IMR-90 (cell line): ENCODE results near the gene RASAL1. TPM values are rescaled to one million over a fixed set of nuclear protein-coding genes. Genes with fewer than 3 reads are reported as not detected.

Source experiments
- ATAC-seq: fragments of 200-7000 bp; cut with Tn5 transposase; 2 replicates; pipeline ENCODE4 v1.9.1; 2020; ENCODE audit warnings: low read depth, mild to moderate bottlenecking, moderate library complexity
- BruUV-seq: library from RNA; stranded (reverse); fragments of 400-500 nt; replicated peaks from 2 replicates; lab custom pipeline; 2021; lab: Mats Ljungman, UMichigan
- CTCF ChIA-PET: fragments of 300-600 bp; formaldehyde crosslinking; extraction: SDS; loops from one replicate; lab custom pipeline; 2021; ENCODE audit warnings: antibody characterized with exemption; lab: Yijun Ruan, JAX
- POLR2A ChIA-PET: fragments of 300-600 bp; sonication (Branson Sonifier 250); formaldehyde crosslinking; loops from one replicate; lab custom pipeline; 2022; ENCODE audit warnings: antibody characterized with exemption; ENCODE audit not compliant: unreplicated experiment; lab: Charles Lee
- DNase-seq: peaks from one replicate; pipeline ENCODE4 v3.0.0; 2013
- H2AFZ ChIP-seq: replicated peaks from 2 replicates; pipeline ENCODE3; 2013; ENCODE audit warnings: low read length, mild to moderate bottlenecking; ENCODE audit not compliant: poor library complexity
- H2AK5ac ChIP-seq: 2 replicates; pipeline ENCODE4 v1.6.1; 2013; ENCODE audit warnings: low read depth, low read length, inconsistent platforms
- H2AK9ac ChIP-seq: replicated peaks from 2 replicates; pipeline ENCODE3; 2013; ENCODE audit warnings: mild to moderate bottlenecking, low read depth, low read length, moderate library complexity; ENCODE audit not compliant: poor library complexity
- H2BK120ac ChIP-seq: 2 replicates; pipeline ENCODE4 v1.6.1; 2013; ENCODE audit warnings: low read depth, low read length, inconsistent platforms
- H2BK15ac ChIP-seq: 3 replicates; pipeline ENCODE4 v1.6.1; 2013; ENCODE audit warnings: low read depth, low read length, inconsistent platforms
- H2BK20ac ChIP-seq: 2 replicates; pipeline ENCODE4 v1.6.1; 2013; ENCODE audit warnings: low read depth, mild to moderate bottlenecking, inconsistent platforms, low read length, moderate library complexity
- H2BK5ac ChIP-seq: 2 replicates; pipeline ENCODE4 v1.6.1; 2013; ENCODE audit warnings: mild to moderate bottlenecking, low read depth, low read length, inconsistent platforms; ENCODE audit not compliant: poor library complexity, severe bottlenecking
- H3K14ac ChIP-seq: replicated peaks from 2 replicates; pipeline ENCODE4 v1.6.1; 2013; ENCODE audit warnings: low read depth, low read length, inconsistent platforms
- H3K18ac ChIP-seq: 2 replicates; pipeline ENCODE4 v1.6.1; 2013; ENCODE audit warnings: low read depth, low read length, control low read depth
- H3K23ac ChIP-seq: 2 replicates; pipeline ENCODE4 v1.6.1; 2013; ENCODE audit warnings: low read depth, low read length, inconsistent platforms
- H3K27ac ChIP-seq: 2 replicates; pipeline ENCODE4 v1.5.1; 2013; ENCODE audit warnings: mild to moderate bottlenecking, control low read depth, low read length; ENCODE audit not compliant: insufficient read depth
- H3K27me3 ChIP-seq: 2 replicates; pipeline ENCODE4 v1.6.1; 2013; ENCODE audit warnings: low read length; ENCODE audit not compliant: control insufficient read depth, insufficient read depth
- H3K36me3 ChIP-seq: 2 replicates; pipeline ENCODE4 v1.6.1; 2013; ENCODE audit warnings: low read length, mixed read lengths; ENCODE audit not compliant: control insufficient read depth, insufficient read depth
- H3K4ac ChIP-seq: 2 replicates; pipeline ENCODE4 v1.6.1; 2013; ENCODE audit warnings: low read depth, low read length, inconsistent platforms
- H3K4me1 ChIP-seq: 2 replicates; pipeline ENCODE4 v1.6.1; 2013; ENCODE audit warnings: low read length, mixed read lengths; ENCODE audit not compliant: control insufficient read depth, insufficient read depth
- H3K4me2 ChIP-seq: 2 replicates; pipeline ENCODE4 v1.6.1; 2013; ENCODE audit warnings: low read depth, mild to moderate bottlenecking, control low read depth, low read length, moderate library complexity
- H3K4me3 ChIP-seq: 2 replicates; pipeline ENCODE4 v1.5.1; 2013; ENCODE audit warnings: low read depth, mild to moderate bottlenecking, control low read depth, low read length, moderate library complexity; ENCODE audit not compliant: insufficient read depth
- H3K56ac ChIP-seq: 2 replicates; pipeline ENCODE4 v1.6.1; 2013; ENCODE audit warnings: low read length, inconsistent platforms; ENCODE audit not compliant: insufficient read depth; ENCODE audit errors: extremely low read depth
- H3K79me1 ChIP-seq, 2 experiments: 2 replicates each; pipeline ENCODE4 v1.6.1; 2013; ENCODE audit warnings: low read length in 2 of 2, inconsistent platforms in 1 of 2, low read depth in 1 of 2
- H3K9ac ChIP-seq: 2 replicates; pipeline ENCODE4 v1.6.1; 2013; ENCODE audit warnings: low read depth, low read length, control low read depth
- H3K9me1 ChIP-seq: 2 replicates; pipeline ENCODE4 v1.6.1; 2013; ENCODE audit warnings: low read length, inconsistent platforms; ENCODE audit not compliant: insufficient read depth
- H3K9me3 ChIP-seq: 2 replicates; pipeline ENCODE4 v1.6.1; 2013; ENCODE audit warnings: low read length; ENCODE audit not compliant: control insufficient read depth, insufficient read depth
- H4K20me1 ChIP-seq: 2 replicates; pipeline ENCODE4 v1.6.1; 2013; ENCODE audit warnings: low read length, inconsistent platforms; ENCODE audit not compliant: insufficient read depth
- H4K5ac ChIP-seq: 2 replicates; pipeline ENCODE4 v1.6.1; 2013; ENCODE audit warnings: mild to moderate bottlenecking, low read depth, low read length, control low read depth
- H4K8ac ChIP-seq, 2 experiments: 2 replicates each; pipeline ENCODE4 v1.6.1; 2013; ENCODE audit warnings: low read depth in 2 of 2, low read length in 2 of 2, control low read depth in 1 of 2, inconsistent platforms in 1 of 2
- H4K91ac ChIP-seq: 2 replicates; pipeline ENCODE4 v1.6.1; 2013; ENCODE audit warnings: low read depth, low read length, inconsistent platforms; ENCODE audit not compliant: insufficient read depth
- BHLHE40 ChIP-seq: fragments of 150-350 bp; IDR thresholded peaks from 2 replicates; pipeline ENCODE4 v1.6.1; 2016; ENCODE audit warnings: mild to moderate bottlenecking, low read depth, low read length
- CEBPB ChIP-seq: IDR thresholded peaks from 2 replicates; pipeline ENCODE4 v1.6.1; 2012; ENCODE audit warnings: low read depth, low read length, improper control_type of control experiment
- CTCF ChIP-seq: conservative IDR thresholded peaks from 2 replicates; pipeline ENCODE4 v1.5.1; 2012; ENCODE audit warnings: mild to moderate bottlenecking, low read depth, low read length, improper control_type of control experiment
- ELK1 ChIP-seq: fragments of 150-350 bp; IDR thresholded peaks from 2 replicates; pipeline ENCODE4 v1.6.1; 2016; ENCODE audit warnings: low read depth, mild to moderate bottlenecking, low read length, moderate library complexity, borderline replicate concordance
- MAFK ChIP-seq: IDR thresholded peaks from 2 replicates; pipeline ENCODE4 v1.6.1; 2012; ENCODE audit warnings: low read depth, low read length, improper control_type of control experiment
- MAZ ChIP-seq: IDR thresholded peaks from 2 replicates; pipeline ENCODE4 v1.6.1; 2012; ENCODE audit warnings: low read depth, mild to moderate bottlenecking, low read length, improper control_type of control experiment, moderate library complexity, borderline replicate concordance
- RAD21 ChIP-seq: IDR thresholded peaks from 2 replicates; pipeline ENCODE4 v1.6.1; 2012; ENCODE audit warnings: low read length, improper control_type of control experiment
- RCOR1 ChIP-seq: IDR thresholded peaks from 2 replicates; pipeline ENCODE4 v1.6.1; 2012; ENCODE audit warnings: mild to moderate bottlenecking, low read length, improper control_type of control experiment; ENCODE audit not compliant: insufficient replicate concordance
- RFX5 ChIP-seq: IDR thresholded peaks from 2 replicates; pipeline ENCODE4 v1.8.0; 2012; ENCODE audit warnings: low read depth, mild to moderate bottlenecking, low read length, moderate library complexity
- USF2 ChIP-seq: fragments of 150-350 bp; IDR thresholded peaks from 2 replicates; pipeline ENCODE4 v1.6.1; 2017; ENCODE audit warnings: mild to moderate bottlenecking, antibody characterized with exemption, low read length, low read depth
- WGBS, 2 experiments: methylation state at CpG; one replicate each; pipeline versions ENCODE4 v1.1.5 to v1.1.7; 2013; ENCODE audit warnings: missing lambda C conversion rate in 2 of 2; ENCODE audit not compliant: insufficient read length in 1 of 2; ENCODE audit errors: extremely low coverage in 2 of 2; 5-methylcytosine and 5-hydroxymethylcytosine counted together
- dilution Hi-C: fragments of 300-500 bp; cut with HindIII; formaldehyde crosslinking; loops from one replicate; pipeline ENCODE4 v1.14.3; 2018; ENCODE audit warnings: low sequenced_read_pairs; ENCODE audit not compliant: unreplicated experiment
- in situ Hi-C: fragments of 300-500 bp; cut with MboI; formaldehyde crosslinking; loops from 3 replicates; pipeline ENCODE4 v1.14.3; 2019; ENCODE audit warnings: low sequenced_read_pairs, inconsistent platforms, mixed read lengths
- intact Hi-C: fragments of 100-400 bp; cut with micrococcal nuclease; formaldehyde crosslinking; loops from 2 replicates; pipeline ENCODE4 v1.10.0; 2022
- polyA plus RNA-seq, 3 experiments: library from polyadenylated mRNA; depleted of rRNA; stranded (reverse); fragments of >200 nt; gene quantifications; 2 replicates each; pipeline ENCODE4 v1.2.3, GENCODE V29; 2012; ENCODE audit warnings: low replicate concordance in 1 of 3
- total RNA-seq: library from RNA; depleted of rRNA; stranded (reverse); fragments of >200 nt; gene quantifications from 2 replicates; pipeline ENCODE4 v1.2.3, GENCODE V29; 2012

RASAL1 gene
- total and polyA plus RNA-seq, 2 of the 4 experiments (the other 2 are of a cell fraction) = not detected

- POLR2A ChIA-PET = no interaction called here
- DNase-seq (no peak), ATAC-seq (no peak)
- no peak overlapping the region for H2AK9ac ChIP-seq
- dilution Hi-C loops = no loop called here
- no peak overlapping the region for H4K8ac ChIP-seq
- H3K4ac ChIP-seq = no peak overlapping the region
- 67% methylated on average over 1 of the region's 9 CpGs; no CpG with 5 or more reads in 1 of the 2 experiments for WGBS, 2 experiments
- no peak for TF ChIP-seq MAZ
- TF ChIP-seq USF2 = no peak
- TF ChIP-seq RCOR1 = no peak
- TF ChIP-seq CTCF = no peak
- no peak for TF ChIP-seq CEBPB
- no peak for TF ChIP-seq RFX5
- TF ChIP-seq RAD21 = no peak
- no peak for TF ChIP-seq MAFK
- no peak for TF ChIP-seq ELK1
- TF ChIP-seq BHLHE40 = no peak
- H4K91ac ChIP-seq = no peak overlapping the region
- no peak overlapping the region for H2BK120ac ChIP-seq
- H3K23ac ChIP-seq = no peak overlapping the region
- no peaks in the 10 kb centered on the region for H3K9me3 ChIP-seq
- no peak overlapping the region for H3K14ac ChIP-seq
- H3K27ac ChIP-seq = no peak overlapping the region
- H3K4me2 ChIP-seq = no peak overlapping the region; the same call in 1 of the 2 replicates
- H2AFZ ChIP-seq = peak overlapping the region; percentile 91
- H3K79me1 ChIP-seq = no peaks in the 10 kb centered on the region
- H3K4me3 ChIP-seq = no peak overlapping the region
- H3K27me3 ChIP-seq = peaks cover 46% of the 10 kb centered on the region
- H4K20me1 ChIP-seq = no peaks in the 10 kb centered on the region
- H2BK20ac ChIP-seq = no peak overlapping the region
- H3K18ac ChIP-seq = no peak overlapping the region
- H3K9ac ChIP-seq = no peak overlapping the region
- in situ Hi-C loops = no loop called here
- intact Hi-C loops = loop anchor here (5.0 kb wide), 1 partner anchor 160 kb away; no protein-coding TSS in a partner anchor
- H3K9me1 ChIP-seq = no peaks in the 10 kb centered on the region
- no peak overlapping the region for H4K5ac ChIP-seq
- H3K36me3 ChIP-seq = no peaks in the 10 kb centered on the region
- no peak overlapping the region for H2AK5ac ChIP-seq
- H2BK5ac ChIP-seq = no peak overlapping the region
- no peak overlapping the region for H3K56ac ChIP-seq
- no peak overlapping the region for H2BK15ac ChIP-seq
- no TSS peak for BruUV-seq
- peaks cover 2% of the 10 kb centered on the region; the same call in 1 of the 2 replicates for H3K4me1 ChIP-seq
- CTCF ChIA-PET = interaction anchor here (1.1 to 1.5 kb wide), 3 partner anchors 13 to 103 kb away, joined by 3 to 8 read pairs (median 4); no protein-coding TSS in a partner anchor
Measured at GRCh38 chr12:113152196-113152834, 16.8 kb upstream of the RASAL1 start.
